H1 (cell line): ENCODE data around the gene GOLIM4. TPM values are rescaled to one million over a fixed set of nuclear protein-coding genes. Genes with fewer than 3 reads are reported as not detected.

Source experiments
- ATF2 ChIP-seq: IDR thresholded peaks from 2 replicates; pipeline ENCODE4 v1.6.1; 2012; ENCODE audit warnings: low read length, inconsistent platforms
- CBX8 ChIP-seq: fragments of 300-800, 300-1000 bp; sonication (generic); IDR thresholded peaks from 2 replicates; pipeline ENCODE4 v1.7.1; 2016; ENCODE audit warnings: low read depth, low read length, borderline replicate concordance
- GABPA ChIP-seq: IDR thresholded peaks from 2 replicates; pipeline ENCODE4 v1.6.1; 2011; ENCODE audit warnings: mild to moderate bottlenecking, low read length, moderate library complexity, borderline replicate concordance; ENCODE audit not compliant: insufficient read depth
- RAD21 ChIP-seq, 2 experiments: IDR thresholded peaks in 1 of 2; conservative IDR thresholded peaks in 1 of 2; 2 replicates each; pipeline ENCODE4 v1.6.1; 2011; ENCODE audit warnings: low read depth in 2 of 2, low read length in 2 of 2, improper control_type of control experiment in 1 of 2, inconsistent platforms in 1 of 2, mild to moderate bottlenecking in 1 of 2, moderate library complexity in 1 of 2
- RNF2 ChIP-seq: fragments of 200-900, 300-1000 bp; sonication (generic); IDR thresholded peaks from 2 replicates; pipeline ENCODE4 v1.7.1; 2016; ENCODE audit warnings: borderline replicate concordance, low read depth, mild to moderate bottlenecking, antibody characterized with exemption, low read length; ENCODE audit not compliant: poor library complexity, severe bottlenecking; ENCODE audit errors: missing control alignments
- SP4 ChIP-seq: IDR thresholded peaks from 2 replicates; pipeline ENCODE4 v1.6.1; 2012; ENCODE audit warnings: low read length, inconsistent platforms
- TEAD4 ChIP-seq: IDR thresholded peaks from 2 replicates; pipeline ENCODE4 v1.6.1; 2012; ENCODE audit warnings: low read depth, low read length, inconsistent platforms, mixed read lengths
- polyA plus RNA-seq, 7 experiments: library from polyadenylated mRNA; depleted of rRNA in 3 of 7; stranded (reverse) in 5 of 7; unstranded in 2 of 7; fragments of >200 nt in 5 of 7; fragments of 200-250 nt in 2 of 7; gene quantifications; 1 replicate in 5 of 7; 2 replicates in 1 of 7; 4 replicates in 1 of 7; pipeline versions ENCODE4 v1.2.1 to v1.2.3, GENCODE V29; 2011 to 2013; ENCODE audit warnings: missing spikeins in 2 of 7, mixed read lengths in 2 of 7
- total RNA-seq: library from RNA; stranded (reverse); fragmentation: NEBNext Ultra II Directional; extraction: Animal tissue kit (Norgen Biotek cat#: 25700); gene quantifications from 2 replicates; pipeline ENCODE4 v1.2.1, GENCODE V29; 2021

The GOLIM4 gene
- total and polyA plus RNA-seq, 2 of the 8 experiments (the other 6 are each of a cell fraction or from before 2014, with no cell fraction given) = 5.6 to 29.7 TPM

GRCh38 chr3:168051531-168052471 is 43.9 kb downstream of the GOLIM4 start (continued):
- TF ChIP-seq GABPA (no peak), RAD21 (IDR thresholded peaks at IDR 0.05 in 1 of 2, conservative IDR thresholded peaks at IDR 0.05 in 1 of 2; ENCODE audit: low read depth in 2 of 2, low read length in 2 of 2) (no peak), RNF2 (no peak), TEAD4 (no peak), SP4 (no peak), CBX8 (no peak), ATF2 (no peak)
- TF ChIP-seq, all 59 proteins: peak for 0
